ENCODE measurements around the gene MBL2. TPM values are rescaled to one million over a fixed set of nuclear protein-coding genes. Genes with fewer than 3 reads are reported as not detected.

Gene MBL2
- total and polyA plus RNA-seq, 4 donors, result 36.2 to 222 (median 105) TPM

DNA sequence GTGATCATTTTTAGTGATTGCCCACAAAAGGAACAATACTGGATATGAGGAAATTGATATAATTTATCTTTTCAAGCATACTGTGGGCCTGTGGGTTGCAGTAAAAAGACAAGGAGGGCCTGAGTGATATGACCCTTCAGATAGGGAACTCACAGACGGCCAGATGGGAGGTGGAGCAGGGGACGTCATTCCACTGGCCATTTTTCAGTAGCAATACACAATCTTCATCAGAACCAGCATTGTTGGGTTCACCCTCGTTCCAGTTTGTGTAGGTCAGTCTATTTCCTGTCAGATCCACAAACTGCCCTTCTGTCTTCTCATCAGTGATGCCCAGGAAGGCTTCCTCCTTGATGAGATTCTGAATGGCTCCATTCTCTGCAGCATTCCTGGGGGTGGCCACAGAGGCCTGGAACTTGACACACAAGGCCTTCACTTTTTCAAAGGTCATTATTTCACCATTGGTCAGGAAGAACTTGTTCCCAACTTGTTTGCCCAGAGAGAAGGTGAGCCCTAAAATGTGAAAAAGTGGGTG is 4.5 kb downstream of the MBL2 start (continued):
- TF ChIP-seq, protein P1, sequence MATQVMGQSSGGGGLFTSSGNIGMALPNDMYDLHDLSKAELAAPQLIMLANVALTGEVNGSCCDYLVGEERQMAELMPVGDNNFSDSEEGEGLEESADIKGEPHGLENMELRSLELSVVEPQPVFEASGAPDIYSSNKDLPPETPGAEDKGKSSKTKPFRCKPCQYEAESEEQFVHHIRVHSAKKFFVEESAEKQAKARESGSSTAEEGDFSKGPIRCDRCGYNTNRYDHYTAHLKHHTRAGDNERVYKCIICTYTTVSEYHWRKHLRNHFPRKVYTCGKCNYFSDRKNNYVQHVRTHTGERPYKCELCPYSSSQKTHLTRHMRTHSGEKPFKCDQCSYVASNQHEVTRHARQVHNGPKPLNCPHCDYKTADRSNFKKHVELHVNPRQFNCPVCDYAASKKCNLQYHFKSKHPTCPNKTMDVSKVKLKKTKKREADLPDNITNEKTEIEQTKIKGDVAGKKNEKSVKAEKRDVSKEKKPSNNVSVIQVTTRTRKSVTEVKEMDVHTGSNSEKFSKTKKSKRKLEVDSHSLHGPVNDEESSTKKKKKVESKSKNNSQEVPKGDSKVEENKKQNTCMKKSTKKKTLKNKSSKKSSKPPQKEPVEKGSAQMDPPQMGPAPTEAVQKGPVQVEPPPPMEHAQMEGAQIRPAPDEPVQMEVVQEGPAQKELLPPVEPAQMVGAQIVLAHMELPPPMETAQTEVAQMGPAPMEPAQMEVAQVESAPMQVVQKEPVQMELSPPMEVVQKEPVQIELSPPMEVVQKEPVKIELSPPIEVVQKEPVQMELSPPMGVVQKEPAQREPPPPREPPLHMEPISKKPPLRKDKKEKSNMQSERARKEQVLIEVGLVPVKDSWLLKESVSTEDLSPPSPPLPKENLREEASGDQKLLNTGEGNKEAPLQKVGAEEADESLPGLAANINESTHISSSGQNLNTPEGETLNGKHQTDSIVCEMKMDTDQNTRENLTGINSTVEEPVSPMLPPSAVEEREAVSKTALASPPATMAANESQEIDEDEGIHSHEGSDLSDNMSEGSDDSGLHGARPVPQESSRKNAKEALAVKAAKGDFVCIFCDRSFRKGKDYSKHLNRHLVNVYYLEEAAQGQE (IDR thresholded peaks at IDR 0.05), result peak; percentile 37
- TF ChIP-seq JUND (IDR thresholded peaks at IDR 0.05), result peak in 1 of 2 donors; percentile 47
- peak; percentile 74 for TF ChIP-seq TAF1 (conservative IDR thresholded peaks at IDR 0.05)
- TF ChIP-seq SP1 (IDR thresholded peaks at IDR 0.05), result peak; percentile 83
- no peak for TF ChIP-seq ZBTB33 (IDR thresholded peaks at IDR 0.05)
- TF ChIP-seq EGR1 (IDR thresholded peaks at IDR 0.05; ENCODE audit: low read depth in 2 of 2), result no peak

DNA sequence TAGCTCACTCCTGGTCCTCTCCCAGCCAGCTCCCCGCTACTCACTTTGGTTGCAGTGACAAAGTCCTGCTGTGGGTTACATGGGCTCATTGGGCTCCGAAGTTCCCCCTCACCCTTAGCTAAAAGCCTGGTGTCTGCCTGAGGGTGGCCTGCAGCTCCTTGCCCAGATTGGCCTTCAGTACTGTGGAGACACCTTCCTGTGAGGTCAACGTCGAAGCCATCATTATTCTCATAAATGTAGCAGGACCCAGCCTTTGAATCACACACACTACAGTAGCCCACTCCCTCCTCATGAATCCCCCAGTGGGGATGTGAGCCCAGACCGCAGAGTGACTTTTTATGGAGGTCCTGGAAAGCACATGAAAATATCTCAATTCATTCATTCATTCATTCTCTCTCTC is 10.5 kb downstream of the MBL2 start:
- no peak overlapping the region for H3K4me3 ChIP-seq (ENCODE audit: low read depth in 1 of 3, low read length in 3 of 3)
- no peaks in the 10 kb centered on the region for H3K9me3 ChIP-seq (ENCODE audit: control insufficient read depth in 4 of 4, low read length in 3 of 4)
- H3K36me3 ChIP-seq (ENCODE audit: control insufficient read depth in 4 of 4, insufficient read depth in 3 of 4, low read depth in 1 of 4, low read length in 3 of 4), result no peaks in the 10 kb centered on the region
- 93% methylated on average over 5 of the region's 5 CpGs for WGBS
- peaks cover 4 to 50% (median 37%) of the 10 kb centered on the region in 4 donors for H3K4me1 ChIP-seq (ENCODE audit: control insufficient read depth in 4 of 4, insufficient read depth in 4 of 4, low read length in 3 of 4)
- peak overlapping the region in 1 of 2 donors; percentile 0 for H3K27ac ChIP-seq (ENCODE audit: low read depth in 1 of 2, low read length in 2 of 2)
- TF ChIP-seq RAD21 (IDR thresholded peaks at IDR 0.05) (no peak), GABPA (IDR thresholded peaks at IDR 0.05 in 1 of 2, conservative IDR thresholded peaks at IDR 0.05 in 1 of 2) (no peak), YY1 (IDR thresholded peaks at IDR 0.05) (no peak), HNF4G (IDR thresholded peaks at IDR 0.05) (no peak), TAF1 (conservative IDR thresholded peaks at IDR 0.05) (no peak), ZBTB33 (IDR thresholded peaks at IDR 0.05) (no peak), ATF3 (IDR thresholded peaks at IDR 0.05) (no peak), MAX (IDR thresholded peaks at IDR 0.05) (no peak), FOXA2 (IDR thresholded peaks at IDR 0.05) (no peak), FOXA1 (IDR thresholded peaks at IDR 0.05) (no peak), HNF4A (conservative IDR thresholded peaks at IDR 0.05) (no peak), NR2F2 (IDR thresholded peaks at IDR 0.05) (no peak), RXRA (IDR thresholded peaks at IDR 0.05) (no peak), JUND (IDR thresholded peaks at IDR 0.05) (no peak), EGR1 (IDR thresholded peaks at IDR 0.05; ENCODE audit: low read depth in 2 of 2) (no peak), SP1 (IDR thresholded peaks at IDR 0.05) (no peak)
- TF ChIP-seq, protein P1 (IDR thresholded peaks at IDR 0.05), result no peak
- TF ChIP-seq, protein P2, sequence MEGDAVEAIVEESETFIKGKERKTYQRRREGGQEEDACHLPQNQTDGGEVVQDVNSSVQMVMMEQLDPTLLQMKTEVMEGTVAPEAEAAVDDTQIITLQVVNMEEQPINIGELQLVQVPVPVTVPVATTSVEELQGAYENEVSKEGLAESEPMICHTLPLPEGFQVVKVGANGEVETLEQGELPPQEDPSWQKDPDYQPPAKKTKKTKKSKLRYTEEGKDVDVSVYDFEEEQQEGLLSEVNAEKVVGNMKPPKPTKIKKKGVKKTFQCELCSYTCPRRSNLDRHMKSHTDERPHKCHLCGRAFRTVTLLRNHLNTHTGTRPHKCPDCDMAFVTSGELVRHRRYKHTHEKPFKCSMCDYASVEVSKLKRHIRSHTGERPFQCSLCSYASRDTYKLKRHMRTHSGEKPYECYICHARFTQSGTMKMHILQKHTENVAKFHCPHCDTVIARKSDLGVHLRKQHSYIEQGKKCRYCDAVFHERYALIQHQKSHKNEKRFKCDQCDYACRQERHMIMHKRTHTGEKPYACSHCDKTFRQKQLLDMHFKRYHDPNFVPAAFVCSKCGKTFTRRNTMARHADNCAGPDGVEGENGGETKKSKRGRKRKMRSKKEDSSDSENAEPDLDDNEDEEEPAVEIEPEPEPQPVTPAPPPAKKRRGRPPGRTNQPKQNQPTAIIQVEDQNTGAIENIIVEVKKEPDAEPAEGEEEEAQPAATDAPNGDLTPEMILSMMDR (IDR thresholded peaks at IDR 0.05; ENCODE audit: low read depth, low read length, missing input control), result no peak
- no peaks in the 10 kb centered on the region for H3K27me3 ChIP-seq (ENCODE audit: control insufficient read depth in 4 of 4, insufficient read depth in 4 of 4, low read length in 3 of 4)
- no peak overlapping the region for H3K9ac ChIP-seq (ENCODE audit: low read depth in 1 of 2, low read length in 2 of 2)
- no peak for DNase-seq (ENCODE audit: low spot score)
